Subcutaneous adipose tissue (tissue), 4 donors: ENCODE data around the gene CT47C1. TPM values are rescaled to one million over a fixed set of nuclear protein-coding genes. Genes with fewer than 3 reads are reported as not detected.

Source experiments
- CTCF ChIP-seq: fragments of 450-650 bp; IDR thresholded peaks from one replicate; pipeline ENCODE4 v1.5.1; 2016; ENCODE audit warnings: low read depth, mild to moderate bottlenecking, control low read depth, antibody characterized with exemption, moderate library complexity
- total RNA-seq, 4 donors: library from RNA; depleted of rRNA; stranded (reverse); fragments of >200 nt; gene quantifications; one replicate each; pipeline ENCODE4 v1.1.0, GENCODE V29; 2016

The CT47C1 gene
- total RNA-seq = not detected

- no peak for TF ChIP-seq CTCF
Measured at GRCh38 chrX:119072744-119073143, at the start of gene CT47C1. TSS of gene CT47C1 (plus strand) at chrX:119072993. CDS start at chrX:119073226, 233 bp downstream.

DNA sequence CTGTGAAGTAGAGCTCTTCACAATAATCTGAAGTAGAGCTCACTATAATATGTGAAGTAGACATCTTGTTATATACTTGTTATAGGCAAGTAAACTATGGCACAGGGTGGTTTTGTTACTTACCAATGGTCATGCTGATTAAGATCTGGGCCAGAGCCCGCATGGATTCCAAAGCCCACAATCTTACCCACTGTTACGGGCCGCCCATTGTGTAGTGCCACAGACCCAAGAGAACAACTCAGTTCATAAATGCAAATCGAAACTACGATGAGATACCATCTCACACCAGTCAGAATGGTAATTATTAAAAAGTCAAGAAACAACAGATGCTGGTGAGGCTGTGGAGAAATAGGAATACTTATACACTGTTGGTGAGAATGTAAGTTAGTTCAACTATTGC lies 46.9 kb upstream of the CT47C1 start:
- TF ChIP-seq CTCF = no peak

- TF ChIP-seq CTCF = no peak
Measured at GRCh38 chrX:119028733-119029330, 44.0 kb upstream of the CT47C1 start.

DNA sequence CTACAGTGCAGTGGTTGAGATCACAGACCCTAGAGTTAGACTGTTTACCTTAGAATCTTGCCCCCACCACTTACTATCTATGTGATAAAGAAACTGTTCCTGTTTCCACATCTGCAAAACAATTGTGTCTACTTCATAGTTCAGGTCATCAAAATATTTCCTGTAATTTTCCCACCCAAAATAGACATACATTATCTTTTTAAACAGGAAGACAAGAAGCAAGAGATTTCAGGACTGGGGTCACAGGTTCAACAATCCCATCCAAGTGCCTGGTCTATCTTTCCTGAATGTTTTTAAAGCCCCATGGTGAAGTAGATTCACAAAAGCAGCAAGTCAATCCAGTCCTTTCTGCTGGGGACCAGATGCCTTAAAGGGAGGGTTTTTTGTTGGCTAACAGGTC lies 41.8 kb upstream of the CT47C1 start:
- TF ChIP-seq CTCF = no peak

GRCh38 chrX:119036107-119037029 lies 36.4 kb upstream of the CT47C1 start:
- no peak for TF ChIP-seq CTCF

DNA sequence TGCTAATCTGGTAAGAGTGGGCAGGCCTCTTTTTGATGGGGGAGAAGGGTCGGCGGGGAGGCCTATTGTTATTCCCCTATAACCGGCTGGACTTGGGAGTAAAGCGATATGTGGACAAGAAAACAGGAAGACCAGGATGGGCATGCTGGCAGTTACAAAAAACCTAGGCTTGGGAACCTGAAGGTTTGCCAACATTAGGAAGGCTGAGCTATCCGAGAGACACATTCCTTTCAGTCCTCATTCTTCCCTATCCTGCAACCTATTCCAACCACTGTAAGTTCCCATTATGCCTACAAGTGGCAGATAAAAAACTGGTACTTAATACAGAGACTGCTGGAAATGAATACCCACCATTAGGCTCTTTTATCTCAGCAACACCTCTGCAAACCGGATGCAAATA lies 32.4 kb upstream of the CT47C1 start:
- no peak for TF ChIP-seq CTCF

- no peak for TF ChIP-seq CTCF
Measured at GRCh38 chrX:119041175-119041574, 31.6 kb upstream of the CT47C1 start.
